GM23248 (cell line): ENCODE data around the gene ETV6.

Experiments
- EZH2 ChIP-seq: fragments of 200-600 bp; sonication (generic); IDR thresholded peaks from 2 replicates; pipeline ENCODE4 v1.6.1; 2018; ENCODE audit warnings: antibody characterized with exemption, mild to moderate bottlenecking; ENCODE audit not compliant: insufficient read depth, poor library complexity, severe bottlenecking
- EZH2phosphoT487 ChIP-seq: fragments of 200-600 bp; sonication (generic); IDR thresholded peaks from 2 replicates; pipeline ENCODE4 v1.6.1; 2018; ENCODE audit warnings: antibody characterized with exemption, moderate library complexity, mild to moderate bottlenecking, low read depth; ENCODE audit not compliant: insufficient read depth

DNA sequence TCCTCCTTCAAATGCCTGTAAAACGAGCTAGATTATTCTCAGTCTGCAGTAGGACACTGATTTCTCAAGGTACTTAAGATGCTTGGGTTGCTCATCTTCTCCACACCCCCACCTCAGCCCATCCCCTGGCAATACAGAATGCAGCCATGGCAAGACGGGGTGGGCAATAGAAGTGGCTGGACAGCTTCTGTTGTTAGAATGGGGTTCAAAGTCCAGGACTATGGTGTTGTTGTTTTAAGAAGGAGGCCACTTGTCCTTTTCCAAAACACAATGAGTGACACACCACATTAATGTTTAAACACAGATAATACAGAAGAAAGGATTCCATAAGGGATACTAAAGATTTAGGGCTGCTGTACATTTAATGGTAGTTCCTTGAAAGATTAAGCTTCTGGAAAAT, 232.4 kb downstream of the ETV6 start:
- no peak for TF ChIP-seq EZH2
- TF ChIP-seq EZH2phosphoT487: no peak
